SHP77 treated with DMSO at 0.1 percent for 48 hours (cell line): ENCODE results near the gene PLA2G4D.

Experiments used
- DNase-seq: peaks from one replicate; lab custom pipeline; 2025; lab: John Stamatoyannopoulos, UW

The PLA2G4D gene

DNA sequence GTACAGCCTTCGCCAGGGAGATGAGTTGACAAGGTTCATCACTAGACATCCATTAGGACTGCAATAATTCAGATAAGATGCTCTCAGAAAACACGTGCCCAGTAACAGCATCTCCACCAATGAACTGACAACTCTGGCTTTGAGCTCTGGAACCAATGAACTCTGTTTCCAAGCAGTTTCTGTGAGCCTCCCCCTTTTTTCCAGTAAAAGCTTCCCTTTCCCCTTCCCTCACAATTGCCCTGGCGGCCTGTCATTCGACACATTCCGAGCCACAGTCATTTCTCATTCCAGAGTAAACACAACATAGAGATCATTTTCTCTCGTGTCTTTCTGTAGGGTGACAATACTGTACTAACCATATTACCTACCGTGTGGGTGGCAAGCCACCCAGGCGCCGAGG lies 3.6 kb downstream of the PLA2G4D start:
- DNase-seq = no peak

DNA sequence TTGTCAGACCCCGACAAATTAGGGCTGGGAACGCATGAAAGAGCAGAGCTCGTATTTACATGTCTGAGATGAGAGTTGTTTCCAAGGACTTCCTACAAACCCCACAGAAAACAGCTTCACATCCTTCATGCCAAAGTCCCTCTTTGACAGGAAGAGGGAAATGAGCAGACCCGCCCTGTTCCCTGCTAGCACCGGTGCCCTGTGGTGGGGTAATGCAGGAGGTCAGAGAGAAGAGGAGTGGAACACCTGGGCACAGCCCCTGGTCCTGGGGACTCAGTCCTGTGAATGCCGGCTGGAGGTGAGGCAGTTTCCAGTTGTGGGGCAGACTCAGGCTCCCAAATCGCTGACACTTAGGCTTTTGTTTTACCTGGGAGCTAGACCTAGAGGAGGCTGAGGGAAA lies 4.0 kb downstream of the PLA2G4D start:
- no peak for DNase-seq

DNA sequence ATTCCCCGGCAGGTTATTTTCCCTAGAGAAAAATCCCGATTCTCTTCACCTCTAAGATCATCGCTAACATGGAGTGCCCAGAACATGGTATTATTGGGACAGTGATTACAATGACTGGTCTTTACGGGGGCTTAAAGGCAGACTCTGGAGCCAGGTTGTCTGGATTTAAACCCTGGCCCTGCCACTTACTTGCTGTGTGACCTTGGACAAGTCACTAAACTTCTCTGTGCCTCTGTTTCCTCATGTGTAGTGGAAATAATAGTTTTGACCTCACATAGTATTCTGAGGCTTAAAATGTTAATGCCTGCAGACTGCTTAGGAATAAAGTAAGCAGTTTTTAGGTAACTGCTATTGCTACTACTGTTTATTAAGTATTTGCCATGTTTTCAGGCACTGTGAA lies 4.4 kb downstream of the PLA2G4D start:
- DNase-seq = no peak

DNA sequence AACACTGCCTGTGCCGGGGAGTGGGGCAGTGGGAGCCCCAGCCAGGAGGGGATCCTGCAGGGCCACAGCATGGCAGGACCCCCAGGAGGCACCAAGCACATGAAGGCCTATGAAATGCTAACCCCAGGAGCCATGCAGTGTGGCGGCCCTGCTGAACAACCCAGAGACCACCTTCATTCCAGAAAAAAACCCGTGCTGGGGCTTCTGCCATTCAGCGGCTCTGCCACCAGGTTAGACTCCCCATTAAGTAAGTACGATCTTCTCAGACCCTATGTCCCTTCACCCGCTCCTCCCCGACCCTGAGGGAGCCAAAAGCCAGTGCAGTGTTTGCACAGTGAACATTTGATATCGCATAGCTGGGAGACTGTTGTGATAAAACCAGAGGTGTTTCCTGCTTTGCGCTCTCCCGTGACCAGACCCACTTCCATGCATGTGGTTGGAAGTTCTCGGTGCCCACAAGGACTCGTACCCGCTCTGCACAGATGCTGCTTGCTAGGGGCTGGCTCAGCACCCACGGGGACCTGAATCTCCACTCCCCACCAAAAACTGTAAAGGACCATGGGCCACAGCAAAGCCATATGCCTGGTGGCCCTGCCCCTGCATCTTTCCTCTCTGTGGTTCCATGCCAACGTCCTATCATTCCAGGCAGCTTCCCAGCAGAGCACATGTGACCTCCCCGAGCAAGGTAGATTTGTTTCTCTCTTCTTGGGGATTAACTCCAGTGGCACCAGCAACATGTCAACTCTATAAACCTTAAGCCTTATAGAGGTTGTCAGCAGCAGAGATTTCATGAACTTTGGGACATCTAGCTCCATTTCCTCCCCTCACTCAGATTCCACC lies 5.3 kb downstream of the PLA2G4D start:
- DNase-seq = no peak

DNA sequence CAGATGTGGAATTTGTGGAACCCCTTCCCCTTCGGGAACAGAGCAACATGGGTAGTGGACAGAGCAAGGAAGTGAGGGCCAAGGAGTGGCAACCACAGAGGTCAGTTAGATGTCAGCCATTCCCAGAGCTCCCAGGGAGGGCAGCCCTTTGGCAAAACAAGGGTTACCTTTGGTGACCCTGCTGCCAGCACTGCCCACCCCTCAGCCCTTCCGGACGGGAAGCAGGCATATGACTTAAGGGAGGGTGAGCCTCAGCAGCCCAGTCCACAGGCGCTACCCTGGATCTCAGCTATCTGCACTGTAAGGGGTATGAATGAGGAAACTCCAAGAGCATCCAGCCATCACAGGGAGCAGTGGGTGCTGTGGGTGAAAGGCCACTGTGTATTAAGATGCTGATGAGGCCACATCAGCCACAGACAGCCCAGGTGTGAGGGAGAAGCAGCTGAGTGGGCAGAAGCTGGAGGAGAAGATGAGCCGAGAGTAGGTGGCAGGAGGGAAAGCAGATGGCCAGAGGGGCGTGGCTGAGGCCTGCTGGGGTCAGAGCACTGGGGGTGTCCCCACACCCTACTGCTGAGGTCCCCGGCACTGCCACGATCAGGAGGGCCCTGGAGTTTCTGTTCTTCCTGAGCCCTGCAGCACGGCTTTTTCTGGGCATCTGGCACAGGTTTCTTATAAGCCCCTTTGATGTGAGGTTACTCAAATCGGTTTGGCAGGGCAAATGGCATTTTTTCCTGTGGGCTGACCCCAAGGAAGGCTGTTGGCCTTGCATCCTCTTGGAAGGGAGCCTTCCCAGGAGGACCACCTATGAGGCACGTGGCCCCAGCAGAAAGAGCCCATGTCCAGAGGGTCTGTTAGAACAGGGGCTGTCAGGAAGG lies 6.2 kb downstream of the PLA2G4D start:
- DNase-seq = no peak

DNA sequence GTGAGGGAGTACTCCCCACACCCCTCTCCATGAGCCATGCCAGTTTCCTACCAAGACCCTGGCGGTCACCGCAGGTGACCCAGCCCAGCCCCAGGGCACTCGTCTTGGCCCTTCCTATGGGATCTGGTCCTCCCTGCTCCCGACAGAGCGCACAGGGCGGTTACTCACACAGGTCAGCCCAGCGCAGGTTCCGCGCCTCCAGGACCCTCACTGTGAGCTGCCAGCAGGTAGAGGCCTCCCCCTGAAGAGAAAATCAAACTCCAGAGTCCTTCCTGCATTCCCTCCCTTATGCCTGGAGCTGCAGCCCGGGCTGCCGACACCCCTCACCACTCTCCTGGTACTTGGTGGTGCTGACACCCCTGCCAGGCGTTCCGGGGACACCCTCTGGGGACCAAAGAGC lies 6.9 kb downstream of the PLA2G4D start:
- no peak for DNase-seq

DNA sequence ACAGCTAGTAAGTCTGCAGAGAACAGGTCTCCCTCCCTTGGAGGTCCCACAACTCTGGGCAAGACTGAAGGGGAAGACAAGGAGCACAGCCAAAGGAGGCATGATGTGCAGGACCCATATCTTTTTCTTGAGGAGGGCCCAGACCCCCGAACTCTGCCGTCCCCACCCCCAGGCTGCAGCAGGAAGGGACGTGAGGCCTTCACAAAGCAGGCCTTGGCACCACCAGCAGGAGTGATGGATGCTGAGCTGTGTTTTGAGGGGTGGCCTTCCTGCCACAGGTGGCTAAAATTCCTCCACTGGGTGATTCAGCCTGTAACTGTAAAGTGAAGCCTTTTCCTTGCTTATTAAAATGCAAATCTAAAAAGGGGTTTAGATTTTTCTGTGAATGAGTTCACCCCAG lies 8.6 kb downstream of the PLA2G4D start:
- DNase-seq = no peak

DNA sequence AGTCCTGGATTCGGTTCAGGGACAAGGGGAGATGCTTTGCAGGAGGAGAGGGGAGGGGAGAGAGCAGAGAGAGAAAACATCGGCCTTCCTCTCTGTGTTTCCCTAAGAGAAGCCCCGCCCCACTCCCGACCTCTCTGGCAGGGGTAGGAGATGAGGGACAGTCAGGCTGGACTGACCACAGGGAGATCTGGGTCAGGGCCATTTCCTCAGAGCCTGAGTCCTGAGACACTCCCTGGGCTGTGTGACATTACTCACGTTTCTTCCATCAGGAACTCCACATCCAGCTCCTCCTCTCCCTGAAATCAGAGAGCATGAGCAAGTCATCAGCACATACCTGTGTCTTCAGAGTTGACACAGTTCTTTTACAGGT lies 9.1 kb downstream of the PLA2G4D start:
- DNase-seq = no peak

DNA sequence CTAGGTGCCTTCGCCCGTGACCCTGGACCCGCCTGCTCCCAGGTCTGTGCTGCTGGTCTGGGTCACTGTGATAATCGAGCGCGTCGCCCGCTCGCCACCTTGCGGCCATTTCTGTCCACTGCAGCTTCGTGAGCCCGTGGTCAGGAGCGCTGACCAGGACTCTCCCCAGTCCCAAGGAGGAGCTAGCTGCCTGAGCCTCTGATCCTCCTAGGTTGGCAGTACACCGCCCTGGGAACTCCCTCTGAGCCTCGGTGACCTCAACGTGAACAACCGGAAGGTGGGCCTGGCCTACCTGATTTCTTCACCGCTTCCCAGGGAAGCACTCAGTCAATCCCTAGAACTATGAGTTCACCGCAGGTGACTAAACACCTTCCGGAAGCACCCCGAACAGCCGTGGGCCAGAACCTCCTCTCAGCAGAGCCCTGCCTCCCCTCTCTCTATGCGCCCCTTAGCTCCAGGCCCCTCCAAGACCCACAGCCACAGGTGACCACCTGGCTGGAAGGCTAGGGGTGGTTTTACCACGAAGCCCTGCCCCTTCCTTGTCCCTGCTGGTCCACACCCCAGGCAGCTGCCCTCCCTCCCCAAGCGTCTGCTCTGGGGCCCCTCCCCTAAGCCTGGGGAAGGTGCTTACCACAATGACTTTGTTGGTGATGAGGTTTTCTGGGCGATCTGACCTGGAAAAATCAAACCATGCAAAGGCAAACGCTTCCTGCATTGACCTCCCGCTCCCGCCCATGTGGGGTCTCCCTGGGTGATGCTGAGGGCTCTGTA lies 9.7 kb downstream of the PLA2G4D start:
- DNase-seq = peak; percentile 20

DNA sequence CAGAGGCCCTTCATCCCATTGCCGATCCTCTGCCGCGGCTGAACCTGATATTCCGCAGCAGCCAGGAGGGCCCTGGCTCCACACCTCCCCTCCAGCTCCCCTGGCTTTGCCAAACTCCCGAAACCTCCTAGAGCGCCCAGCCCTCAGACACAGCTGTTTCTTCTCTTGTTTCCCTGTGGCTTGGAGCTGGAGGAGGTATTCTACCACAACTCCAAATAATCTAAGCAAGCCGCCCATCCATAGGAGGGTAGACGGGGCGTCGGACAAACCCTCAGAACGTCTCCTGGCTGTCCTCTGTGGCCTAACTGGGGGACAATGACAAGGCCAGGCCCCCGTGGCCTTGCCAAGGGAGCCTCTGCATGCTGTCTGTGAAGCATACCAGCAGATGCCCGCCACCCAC lies 10.4 kb downstream of the PLA2G4D start:
- no peak for DNase-seq

DNA sequence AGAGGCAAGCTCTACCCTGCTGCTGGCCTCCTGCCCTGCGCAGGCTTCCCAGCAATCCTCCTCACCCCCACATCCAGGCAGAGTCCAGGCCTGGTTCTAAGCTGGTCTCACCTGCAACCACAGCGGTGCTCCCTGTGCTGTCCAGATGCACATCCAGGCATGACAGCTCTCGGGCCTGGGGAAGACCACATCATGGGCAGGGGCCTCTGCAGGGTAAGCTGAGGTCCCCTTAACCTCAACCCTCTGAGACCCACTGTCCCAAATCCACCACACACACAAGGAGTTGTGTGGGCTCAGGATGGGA lies 10.8 kb downstream of the PLA2G4D start:
- no peak for DNase-seq

DNA sequence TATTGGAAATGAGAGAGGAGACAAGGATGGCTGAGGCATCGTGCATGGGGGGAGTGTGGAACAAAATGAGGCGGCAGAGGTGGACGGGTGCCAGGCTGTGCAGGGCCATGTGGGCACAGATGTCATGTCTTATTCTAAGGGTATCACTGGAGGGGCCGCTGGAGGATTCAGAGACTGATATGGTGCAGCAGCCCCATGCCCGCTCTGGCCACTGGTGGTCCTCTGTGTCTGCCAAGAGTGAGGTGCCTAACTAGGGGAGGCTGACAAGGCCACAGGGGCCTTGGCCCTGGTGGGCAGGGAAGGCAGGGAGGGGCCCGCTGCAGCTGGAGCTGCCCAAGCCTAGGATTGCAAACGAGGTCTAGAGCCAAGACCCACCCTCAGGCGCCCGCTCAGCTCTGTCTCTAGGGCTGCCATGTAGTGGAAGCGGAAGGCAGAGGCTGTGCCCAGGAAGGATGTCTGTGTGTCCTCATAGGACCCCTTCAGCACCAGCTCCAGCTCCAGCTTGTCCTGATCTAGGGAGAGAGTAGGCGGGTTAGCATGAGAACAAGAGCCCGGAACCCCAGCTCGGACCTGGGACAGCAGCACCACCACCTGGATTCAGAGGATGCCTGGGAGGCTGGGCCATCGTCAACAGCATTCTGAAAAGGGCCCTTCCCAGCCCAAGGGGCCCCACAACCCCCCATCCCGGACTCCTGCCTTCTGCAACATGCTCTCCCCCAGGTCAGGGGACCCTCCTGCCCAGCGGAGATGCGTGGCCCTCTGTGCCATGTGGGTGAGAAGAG lies 11.3 kb downstream of the PLA2G4D start:
- DNase-seq = no peak

DNA sequence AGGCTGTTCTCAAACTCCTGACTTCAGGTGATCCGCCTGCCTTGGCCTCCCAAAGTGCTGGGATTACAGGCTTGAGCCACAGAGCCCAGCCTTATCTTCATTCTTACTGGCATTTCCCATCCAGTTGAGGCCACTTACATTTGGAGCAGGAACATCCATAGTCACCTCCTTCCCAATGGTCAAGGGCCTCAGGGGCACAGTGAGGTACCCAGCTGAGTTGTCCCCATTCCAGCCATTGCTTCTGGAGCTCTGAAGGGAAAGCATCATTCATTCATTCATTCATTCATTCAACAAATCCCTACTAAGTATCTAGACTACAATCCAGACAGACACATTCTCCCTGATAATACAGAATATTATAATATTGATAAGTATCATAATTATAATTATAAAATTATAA lies 12.2 kb downstream of the PLA2G4D start:
- no peak for DNase-seq

DNA sequence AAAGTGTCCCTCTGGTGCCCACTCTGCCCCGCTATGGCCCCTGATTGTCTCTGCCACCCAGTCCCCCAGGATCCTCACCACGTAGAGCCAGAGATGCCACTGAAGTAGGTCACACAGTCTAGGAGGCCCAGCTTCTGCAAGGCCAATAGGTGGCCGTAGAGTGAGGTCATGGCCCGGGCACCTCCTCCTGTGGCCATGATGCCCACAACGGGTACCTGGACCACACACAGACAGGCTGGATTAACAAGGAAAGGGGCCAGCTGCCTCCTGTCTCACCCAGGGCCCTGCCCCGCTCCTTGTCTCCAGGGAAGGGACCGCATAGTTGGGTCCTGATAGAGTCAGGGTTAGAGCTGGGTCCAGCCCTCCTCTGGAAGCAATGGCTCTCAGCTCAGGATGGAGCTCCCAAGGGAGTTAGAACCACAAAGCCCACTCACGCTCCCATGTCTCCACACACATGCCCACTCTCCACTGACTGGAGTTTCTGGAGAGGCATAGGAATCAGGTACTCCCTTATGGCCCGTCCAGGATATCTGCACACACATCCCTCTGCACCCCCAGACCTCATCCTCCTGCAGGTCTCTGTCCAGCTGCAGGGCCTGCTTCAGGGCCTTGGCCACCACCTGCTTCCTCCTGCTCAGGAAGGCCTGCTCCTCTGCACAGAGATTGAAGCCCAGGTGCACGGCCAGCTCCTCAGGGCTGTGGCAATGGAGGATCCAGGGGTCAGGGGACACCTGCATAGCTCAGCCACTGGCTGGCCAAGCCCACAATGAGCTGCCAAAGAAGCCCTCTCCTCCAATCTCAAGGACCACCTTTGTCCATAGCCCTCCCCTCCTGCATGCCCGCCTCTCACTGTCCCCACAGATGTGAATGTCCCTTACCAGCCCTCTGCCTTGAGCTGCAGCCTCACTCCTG lies 13.2 kb downstream of the PLA2G4D start:
- DNase-seq = no peak

DNA sequence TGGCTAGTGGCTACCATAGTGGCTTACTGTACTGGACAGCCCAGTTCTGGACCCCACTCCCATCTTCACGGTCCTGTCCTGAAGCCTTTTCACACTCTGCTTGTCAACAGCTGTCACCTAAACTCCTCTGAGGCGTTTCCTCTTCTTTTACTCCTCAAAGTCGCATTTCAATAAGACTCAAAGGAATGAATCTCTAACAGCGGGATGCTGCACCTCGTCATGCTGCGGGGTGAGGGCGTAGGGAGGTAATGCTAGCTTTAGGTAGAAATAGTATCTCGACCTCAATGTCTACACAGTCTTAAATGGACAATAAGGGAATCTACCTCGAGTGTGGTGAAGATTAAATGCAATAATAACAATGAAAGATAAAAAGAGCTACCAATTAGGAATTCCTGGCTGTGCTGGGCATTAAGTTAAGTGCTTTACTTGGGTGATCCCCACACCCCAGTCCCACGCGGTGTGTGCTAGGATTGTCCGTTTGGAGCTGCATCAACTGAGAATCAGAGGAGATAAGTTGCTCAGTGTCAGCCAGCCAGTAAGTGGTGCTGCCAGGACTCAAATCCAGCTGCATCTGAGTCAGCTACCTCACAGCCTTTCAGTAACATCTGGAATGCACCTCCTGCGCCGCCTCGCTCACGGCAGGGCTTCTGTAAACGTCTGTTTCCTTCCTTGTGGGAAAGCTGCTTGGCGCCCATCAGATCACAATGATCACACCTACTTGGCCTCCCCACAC lies 14.0 kb downstream of the PLA2G4D start:
- no peak for DNase-seq

DNA sequence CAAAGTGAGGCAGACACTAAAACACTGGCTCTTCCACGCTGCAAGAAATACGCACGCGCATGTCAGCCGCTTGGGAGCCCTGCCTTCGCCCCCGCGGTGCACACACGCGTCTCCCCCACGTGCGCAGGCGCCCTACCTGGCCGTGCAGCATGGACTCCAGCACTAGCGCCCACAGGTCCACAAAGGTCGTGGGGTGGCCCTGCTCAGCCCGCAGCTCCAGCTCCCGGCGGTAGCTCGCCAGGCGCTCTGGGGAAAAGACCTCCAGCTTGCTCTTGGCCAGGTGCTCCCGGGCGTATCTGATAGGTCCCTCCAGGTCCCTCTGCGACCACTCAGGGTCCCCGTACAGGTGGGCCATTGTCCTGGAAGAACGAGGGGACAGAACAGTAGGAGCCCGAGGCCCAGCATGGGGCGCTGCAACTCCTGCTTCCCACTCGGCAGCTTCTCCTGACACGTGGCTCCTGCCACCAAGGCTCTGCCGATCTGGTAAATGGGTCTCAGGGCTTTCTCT lies 14.9 kb downstream of the PLA2G4D start:
- no peak for DNase-seq

DNA sequence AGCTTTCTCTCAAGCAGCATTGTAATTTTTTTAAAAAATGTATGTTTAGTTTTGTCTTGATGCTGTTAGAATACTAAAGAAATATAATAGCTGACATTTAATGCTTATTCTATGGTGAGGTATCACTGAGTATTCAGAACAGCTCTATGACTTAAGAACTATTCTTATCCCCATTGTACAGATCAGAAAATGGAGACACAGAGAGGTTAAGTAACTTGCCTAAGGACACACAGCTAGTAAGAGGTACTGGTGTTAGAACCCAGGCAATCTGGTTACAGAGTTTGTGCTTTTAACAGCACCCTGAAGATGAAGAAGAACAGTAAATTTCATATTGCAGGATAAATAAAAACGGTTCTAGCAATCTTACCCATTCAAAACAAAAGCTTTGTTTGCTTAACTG lies 15.5 kb downstream of the PLA2G4D start:
- no peak for DNase-seq

DNA sequence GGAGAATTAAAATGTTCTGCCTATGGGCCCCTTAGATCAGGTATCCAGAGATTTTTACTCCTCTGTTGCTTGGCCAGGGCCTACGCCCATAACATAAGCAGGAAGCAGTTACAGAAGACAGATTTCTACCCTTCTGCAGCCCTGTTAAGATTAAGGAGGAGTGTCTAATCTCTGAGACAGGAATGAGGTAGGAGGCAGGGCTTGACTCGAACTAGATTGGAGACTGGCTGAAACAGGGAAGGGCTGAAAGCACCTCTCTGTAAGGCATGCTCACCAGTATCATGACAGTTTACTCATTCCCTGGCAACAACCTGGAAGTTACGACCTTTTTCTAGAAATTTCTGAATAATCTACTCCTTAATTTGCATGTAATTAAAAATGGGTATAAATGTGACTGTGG lies 16.7 kb downstream of the PLA2G4D start:
- DNase-seq = no peak

DNA sequence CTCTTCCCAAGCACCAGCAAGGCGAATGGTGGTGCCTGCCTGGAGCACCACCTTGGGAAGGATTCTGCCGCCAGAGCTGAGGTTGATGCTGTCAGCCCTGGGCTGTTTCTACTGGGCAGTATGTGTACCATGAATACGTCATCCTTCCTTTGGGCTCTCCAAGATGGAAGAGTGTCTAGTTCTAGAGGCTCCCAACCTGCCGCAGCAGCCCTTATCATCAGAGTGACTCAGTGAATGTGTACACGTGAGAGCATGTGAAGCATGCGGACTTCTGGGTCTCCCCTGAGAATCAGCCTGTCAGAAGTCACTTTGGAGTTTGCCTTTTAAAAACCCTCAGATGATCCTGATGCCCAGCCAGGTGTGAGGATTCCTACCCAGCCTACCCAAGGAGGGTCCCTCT lies 20.9 kb downstream of the PLA2G4D start:
- DNase-seq = no peak

DNA sequence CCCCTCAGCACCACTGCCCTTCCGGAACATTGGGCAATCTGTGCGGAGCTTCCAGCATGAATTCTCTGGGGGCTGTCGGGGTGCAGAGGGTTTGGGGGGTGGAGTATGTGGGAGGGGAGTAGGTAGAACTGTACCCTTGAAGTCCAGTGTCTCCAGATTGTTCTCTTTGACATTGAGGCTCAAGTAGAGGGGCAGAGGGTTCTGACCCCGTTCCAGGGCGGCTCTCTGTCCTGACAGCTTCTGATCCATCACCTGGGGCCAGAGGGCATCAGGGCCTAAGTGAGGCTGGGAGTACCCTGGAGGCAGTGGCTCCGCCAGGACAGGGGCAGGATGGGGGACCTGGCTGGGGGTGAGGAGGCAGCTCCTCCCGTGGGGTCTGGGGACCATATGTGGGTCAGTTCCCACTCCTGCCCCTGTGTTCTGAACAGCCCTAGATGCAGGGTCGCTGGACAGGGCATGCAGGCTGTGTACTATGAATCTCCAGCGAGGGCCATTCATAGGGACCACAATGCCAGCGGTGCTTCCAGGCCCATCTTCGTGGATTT lies 22.1 kb downstream of the PLA2G4D start:
- DNase-seq = no peak
